Measurements from ENCODE around the gene CDK17.

CDK17 gene

GRCh38 chr12:96425321-96425720 lies 25.1 kb upstream of the CDK17 start:
- TF ChIP-seq GATA2 (IDR thresholded peaks at IDR 0.05; ENCODE audit: low read depth, low read length) (no peak), GATA3 (IDR thresholded peaks at IDR 0.05; ENCODE audit: low read depth, low read length) (no peak)

GRCh38 chr12:96424601-96425000 lies 24.4 kb upstream of the CDK17 start:
- TF ChIP-seq GATA2 (IDR thresholded peaks at IDR 0.05; ENCODE audit: low read depth, low read length) = no peak
- no peak for TF ChIP-seq GATA3 (IDR thresholded peaks at IDR 0.05; ENCODE audit: low read depth, low read length)

GRCh38 chr12:96422192-96422591 lies 22.0 kb upstream of the CDK17 start:
- TF ChIP-seq GATA3 (IDR thresholded peaks at IDR 0.05; ENCODE audit: low read depth, low read length) (0 out of 2 replicates have a peak, but pooled peaks have one; percentile 14), GATA2 (IDR thresholded peaks at IDR 0.05; ENCODE audit: low read depth, low read length) (no peak)

GRCh38 chr12:96421014-96421413 lies 20.8 kb upstream of the CDK17 start:
- TF ChIP-seq GATA2 (IDR thresholded peaks at IDR 0.05; ENCODE audit: low read depth, low read length) (no peak), GATA3 (IDR thresholded peaks at IDR 0.05; ENCODE audit: low read depth, low read length) (no peak)

- TF ChIP-seq GATA2 (IDR thresholded peaks at IDR 0.05; ENCODE audit: low read depth, low read length) (no peak), GATA3 (IDR thresholded peaks at IDR 0.05; ENCODE audit: low read depth, low read length) (no peak)
These were observed 20.1 kb upstream of the CDK17 start for GRCh38 chr12:96420277-96420835.

- no peak for TF ChIP-seq GATA3 (IDR thresholded peaks at IDR 0.05; ENCODE audit: low read depth, low read length)
- TF ChIP-seq GATA2 (IDR thresholded peaks at IDR 0.05; ENCODE audit: low read depth, low read length) = no peak
These were observed 19.5 kb upstream of the CDK17 start for GRCh38 chr12:96419576-96420276.

GRCh38 chr12:96416033-96416799 lies 16.0 kb upstream of the CDK17 start:
- TF ChIP-seq GATA2 (IDR thresholded peaks at IDR 0.05; ENCODE audit: low read depth, low read length) = no peak
- TF ChIP-seq GATA3 (IDR thresholded peaks at IDR 0.05; ENCODE audit: low read depth, low read length) = no peak

- TF ChIP-seq GATA3 (IDR thresholded peaks at IDR 0.05; ENCODE audit: low read depth, low read length) (no peak), GATA2 (IDR thresholded peaks at IDR 0.05; ENCODE audit: low read depth, low read length) (no peak)
These were observed 14.4 kb upstream of the CDK17 start for GRCh38 chr12:96414637-96415036.

GRCh38 chr12:96412431-96412830 lies 12.2 kb upstream of the CDK17 start:
- no peak for TF ChIP-seq GATA3 (IDR thresholded peaks at IDR 0.05; ENCODE audit: low read depth, low read length)
- no peak for TF ChIP-seq GATA2 (IDR thresholded peaks at IDR 0.05; ENCODE audit: low read depth, low read length)

- TF ChIP-seq GATA2 (IDR thresholded peaks at IDR 0.05; ENCODE audit: low read depth, low read length) (no peak), GATA3 (IDR thresholded peaks at IDR 0.05; ENCODE audit: low read depth, low read length) (no peak)
These were observed 9.5 kb upstream of the CDK17 start for GRCh38 chr12:96409731-96410130.

GRCh38 chr12:96408993-96409392 lies 8.8 kb upstream of the CDK17 start:
- no peak for TF ChIP-seq GATA2 (IDR thresholded peaks at IDR 0.05; ENCODE audit: low read depth, low read length)
- TF ChIP-seq GATA3 (IDR thresholded peaks at IDR 0.05; ENCODE audit: low read depth, low read length) = no peak

- no peak for TF ChIP-seq GATA3 (IDR thresholded peaks at IDR 0.05; ENCODE audit: low read depth, low read length)
- no peak for TF ChIP-seq GATA2 (IDR thresholded peaks at IDR 0.05; ENCODE audit: low read depth, low read length)
These were observed 4.5 kb upstream of the CDK17 start for GRCh38 chr12:96404696-96405095.

GRCh38 chr12:96403870-96404269 lies 3.6 kb upstream of the CDK17 start:
- TF ChIP-seq GATA3 (IDR thresholded peaks at IDR 0.05; ENCODE audit: low read depth, low read length) (no peak), GATA2 (IDR thresholded peaks at IDR 0.05; ENCODE audit: low read depth, low read length) (no peak)

- TF ChIP-seq GATA3 (IDR thresholded peaks at IDR 0.05; ENCODE audit: low read depth, low read length) (no peak), GATA2 (IDR thresholded peaks at IDR 0.05; ENCODE audit: low read depth, low read length) (no peak)
These were observed 1.8 kb upstream of the CDK17 start for GRCh38 chr12:96402061-96402460.

All from SH-SY5Y (cell line).